Kidney capillary endothelial cell (primary cell): ENCODE data around the gene FGF14.
"Not testable (repeated sequence)": the region's sequence is repeated elsewhere in the genome, so short reads cannot be mapped to it uniquely, and the experiment has no call there.

Experiments
- DNase-seq: peaks from one replicate; pipeline ENCODE4 v3.0.0-alpha.2; 2018; ENCODE audit warnings: low spot score

The FGF14 gene

DNA sequence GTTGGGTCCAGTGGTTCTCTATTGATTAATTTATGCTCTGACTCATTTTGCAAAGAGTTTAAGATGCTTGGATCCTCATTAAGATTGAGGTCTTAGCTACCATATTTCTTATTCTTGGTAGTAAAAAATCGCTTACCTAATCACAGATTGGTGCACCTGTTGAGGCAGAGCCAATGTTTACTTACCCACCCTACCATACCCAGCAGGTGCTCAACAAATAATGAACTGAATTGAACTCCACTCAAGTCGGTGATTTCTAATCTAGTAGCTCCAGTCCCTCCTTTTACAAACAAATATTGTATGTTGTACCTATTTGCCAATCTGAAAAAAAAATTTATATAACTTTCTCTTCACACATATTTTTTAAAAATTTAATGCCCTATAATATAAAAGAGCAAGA is 361.0 kb downstream of the FGF14 start:
- no peak for DNase-seq

DNA sequence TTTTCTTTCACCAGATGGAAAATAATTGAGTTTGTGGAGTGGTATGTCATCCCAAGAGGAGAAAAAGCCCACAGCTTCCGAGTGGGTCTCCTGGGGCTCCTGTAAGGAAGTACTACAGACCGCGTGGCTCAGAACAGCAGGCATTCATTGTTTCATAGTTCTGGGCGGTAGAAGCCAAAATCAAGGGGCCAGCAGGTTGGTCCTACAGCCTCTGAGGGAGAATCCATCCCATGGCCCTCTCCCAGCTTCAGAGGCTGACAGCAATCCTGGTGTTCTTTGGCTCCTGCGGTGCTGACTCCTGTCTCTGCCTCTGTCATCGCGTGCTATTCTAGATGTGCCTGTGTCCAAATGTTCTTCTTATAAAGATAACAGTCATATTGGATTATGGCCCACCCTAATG is 362.6 kb downstream of the FGF14 start:
- no peak for DNase-seq

GRCh38 chr13:102038787-102039186 is 363.1 kb downstream of the FGF14 start:
- DNase-seq: no peak

DNA sequence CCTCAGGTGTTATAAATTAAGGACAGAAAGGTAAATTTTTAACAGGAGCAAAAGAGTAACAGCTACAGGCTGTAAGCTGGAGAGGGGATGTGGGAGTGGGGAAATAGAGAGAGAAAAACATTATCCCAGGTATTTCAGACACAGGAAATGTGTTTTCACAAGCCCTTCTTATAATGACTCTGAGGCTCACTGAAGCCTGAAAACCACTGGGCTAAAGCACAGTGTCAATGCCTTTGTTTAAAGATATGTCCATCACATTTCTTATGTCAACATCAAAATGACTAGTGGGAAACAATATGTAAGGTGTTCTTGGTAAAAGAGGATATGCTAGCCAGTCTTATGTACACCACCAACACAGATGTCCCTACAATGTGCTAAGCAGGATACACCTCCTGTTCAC is 365.9 kb downstream of the FGF14 start:
- DNase-seq: no peak

DNA sequence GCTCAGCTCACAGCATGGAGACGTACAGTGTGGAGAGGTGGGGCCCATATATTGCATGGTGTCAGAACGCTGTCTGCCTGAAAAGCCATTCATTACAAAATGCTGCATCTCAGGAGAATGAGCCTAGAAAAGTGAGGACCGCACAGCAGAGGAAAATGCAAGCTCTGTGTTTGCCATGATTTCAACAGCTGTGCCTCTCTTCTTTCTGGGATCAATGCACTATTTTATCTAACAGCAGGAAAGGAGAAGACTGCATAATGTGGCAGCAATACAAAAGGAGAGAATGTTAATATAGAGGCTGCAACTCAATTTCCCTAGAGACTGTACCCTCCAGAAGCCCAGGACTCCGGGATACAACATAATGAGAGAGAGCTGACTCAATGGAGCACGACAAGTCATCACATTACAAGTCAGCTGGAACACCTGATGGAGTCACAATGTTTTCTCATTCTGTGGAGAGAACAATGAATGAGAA is 368.0 kb downstream of the FGF14 start:
- DNase-seq: no peak

DNA sequence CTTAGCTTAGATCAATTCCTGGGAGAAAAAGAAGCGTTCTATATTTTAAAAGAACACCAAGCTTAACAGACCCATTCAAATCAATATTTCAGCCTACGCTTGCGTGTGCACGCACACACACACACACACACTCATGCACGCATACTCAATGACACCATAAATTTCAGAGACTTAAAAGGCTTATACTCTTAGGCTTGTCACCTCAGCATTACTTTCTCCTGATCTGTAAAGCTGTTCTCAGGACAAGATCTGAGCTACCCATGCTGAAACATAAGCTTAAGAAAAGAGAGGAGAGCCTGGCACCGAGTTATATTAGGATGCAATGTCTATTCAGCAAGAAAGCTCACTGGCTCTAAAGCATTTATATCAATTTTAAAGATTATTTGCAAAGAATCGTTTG is 368.5 kb downstream of the FGF14 start:
- no peak for DNase-seq

GRCh38 chr13:102028868-102029267 is 373.0 kb downstream of the FGF14 start:
- DNase-seq: no peak

- DNase-seq: no peak
Observed at GRCh38 chr13:102028206-102028605, 373.6 kb downstream of the FGF14 start.

GRCh38 chr13:102021777-102022176 is 380.1 kb downstream of the FGF14 start:
- DNase-seq: no peak

- no peak for DNase-seq
Observed at GRCh38 chr13:102020611-102021216, 381.1 kb downstream of the FGF14 start.

DNA sequence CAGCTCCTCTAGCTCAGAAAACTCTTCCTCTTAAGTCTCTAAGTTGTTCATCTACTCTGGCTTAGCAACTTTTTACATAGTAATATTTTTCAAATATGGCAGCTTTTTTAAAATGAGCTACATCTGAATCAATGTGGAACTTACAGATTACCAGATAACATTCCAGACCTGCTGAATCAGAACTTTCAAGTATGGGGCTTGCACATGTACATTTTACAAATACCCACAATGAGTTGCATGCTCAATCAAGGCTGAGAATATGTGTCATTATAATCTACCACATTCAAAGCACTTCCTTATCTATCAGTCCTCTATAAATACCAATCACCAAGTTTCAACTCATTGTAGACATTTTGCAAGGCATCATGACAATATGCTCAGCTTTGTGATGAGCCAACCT is 383.1 kb downstream of the FGF14 start:
- no peak for DNase-seq

- DNase-seq: no peak
Observed at GRCh38 chr13:102017248-102017647, 384.6 kb downstream of the FGF14 start.

GRCh38 chr13:102012299-102013293 is 389.3 kb downstream of the FGF14 start:
- DNase-seq: no peak

DNA sequence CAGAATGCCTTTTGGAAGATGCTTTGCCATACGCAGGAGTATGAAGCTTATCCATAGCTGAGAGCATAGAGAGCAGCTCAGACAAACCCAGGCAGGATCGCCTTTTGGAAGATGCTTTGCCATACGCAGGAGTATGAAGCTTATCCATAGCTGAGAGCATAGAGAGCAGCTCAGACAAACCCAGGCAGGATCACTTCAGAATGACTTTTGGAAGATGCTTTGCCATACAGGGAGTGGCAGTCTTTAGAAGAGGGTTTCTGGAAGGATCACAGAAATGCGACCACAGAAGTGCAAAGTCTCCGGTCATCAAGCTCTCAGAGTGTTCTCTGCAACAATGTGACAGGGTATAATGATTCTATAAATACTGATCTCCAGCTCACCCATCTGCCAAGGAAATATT is 390.4 kb downstream of the FGF14 start:
- DNase-seq: not testable (repeated sequence)

DNA sequence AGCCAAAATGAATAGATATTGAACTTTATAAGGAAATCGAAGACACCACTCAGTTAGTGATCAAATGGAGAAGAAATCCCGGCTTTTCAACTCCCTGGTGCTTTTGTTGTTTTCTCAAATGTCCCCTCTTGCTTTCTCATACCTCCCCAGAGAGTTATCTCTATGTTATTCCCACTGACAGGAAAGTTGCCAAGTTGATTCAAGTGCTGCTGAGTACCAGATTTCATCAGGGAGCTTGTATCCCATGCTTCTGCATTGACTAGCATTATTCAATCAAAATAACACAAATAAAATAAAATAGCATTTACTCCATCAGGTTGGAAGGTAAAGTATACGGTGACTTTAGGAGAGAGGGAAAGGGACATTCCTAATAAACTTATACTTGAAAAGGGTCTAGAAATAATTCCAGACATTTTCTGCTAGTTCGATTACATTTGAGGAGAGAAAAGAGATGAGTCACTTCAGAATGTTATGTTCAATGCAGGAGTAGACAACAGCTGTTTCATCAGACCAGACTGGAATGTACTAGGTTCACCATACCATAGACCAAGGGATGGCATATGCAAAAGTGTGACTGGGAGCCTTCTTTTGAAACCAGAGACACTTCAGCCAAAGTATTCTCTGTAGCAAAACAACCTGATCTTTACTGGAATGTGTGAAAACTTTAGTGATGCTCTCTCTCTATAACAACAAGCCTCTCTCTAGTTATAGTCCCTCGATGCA is 397.8 kb downstream of the FGF14 start:
- DNase-seq: no peak

- DNase-seq: no peak
Observed at GRCh38 chr13:102002287-102002686, 399.6 kb downstream of the FGF14 start.

DNA sequence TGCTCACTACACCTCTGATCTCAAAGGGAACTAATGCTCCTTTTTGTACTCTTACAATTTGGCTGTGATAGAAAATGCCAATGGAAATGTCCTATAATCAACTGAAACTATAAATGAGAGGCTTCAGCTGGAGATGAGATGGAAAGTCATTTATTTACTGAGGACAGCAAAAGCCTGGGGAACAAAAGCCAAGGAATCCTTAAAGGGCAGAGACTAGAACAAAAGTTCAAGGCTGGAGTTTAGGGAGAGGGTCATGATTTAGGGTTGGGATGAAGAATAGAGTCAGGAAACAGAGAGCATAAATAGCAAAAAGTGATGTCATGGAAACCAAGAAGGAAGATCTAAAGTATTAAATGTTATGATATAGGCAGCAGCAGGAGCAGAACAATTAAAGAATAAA is 401.1 kb downstream of the FGF14 start:
- no peak for DNase-seq

GRCh38 chr13:101998129-101998528 is 403.7 kb downstream of the FGF14 start:
- DNase-seq: no peak

- DNase-seq: no peak
Observed at GRCh38 chr13:101996954-101997353, 404.9 kb downstream of the FGF14 start.

DNA sequence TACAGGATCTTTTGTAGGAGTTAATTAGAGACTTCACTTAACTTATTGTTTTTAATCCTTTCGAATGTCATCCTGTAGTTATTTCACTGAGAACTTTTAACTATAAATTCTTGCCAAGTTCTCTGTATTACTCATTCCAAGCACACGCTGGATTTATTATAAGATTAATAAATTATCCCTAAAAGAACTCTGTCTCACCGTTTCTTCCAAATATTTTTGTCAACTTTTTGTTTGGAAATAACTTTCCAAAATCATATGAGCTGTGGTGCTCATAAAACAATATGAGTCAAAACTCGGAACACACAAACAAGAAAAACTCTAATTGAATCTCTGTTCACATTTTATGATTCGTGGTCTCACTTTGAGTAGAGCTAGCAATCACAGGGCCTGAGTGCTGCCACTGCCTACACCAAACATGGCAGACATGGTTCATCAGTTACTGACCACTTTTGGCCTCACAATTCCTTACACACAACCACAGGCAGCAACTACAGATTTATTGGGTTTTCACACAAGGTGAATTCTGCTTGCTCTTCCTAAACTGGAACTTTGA is 412.0 kb downstream of the FGF14 start:
- DNase-seq: no peak

- DNase-seq: no peak
Observed at GRCh38 chr13:101988140-101988539, 413.7 kb downstream of the FGF14 start.

GRCh38 chr13:101986316-101986715 is 415.5 kb downstream of the FGF14 start:
- DNase-seq: no peak
